Activated naive CD4-positive, alpha-beta T cell treated with anti-CD3 and anti-CD28 coated beads, Interleukin-2, amount 10 ng/mL, durations not matched to agents 7 days and 5 days (primary cell): ENCODE results near the gene NMNAT2.

ENCODE experiments used
- CTCF ChIA-PET: fragments of 350-600 bp; sonication (Branson Sonifier 250); formaldehyde crosslinking; loops from one replicate; lab custom pipeline; 2021; ENCODE audit warnings: antibody characterized with exemption; lab: Charles Lee
- DNase-seq: peaks from one replicate; pipeline ENCODE4 v3.0.0-alpha.2; 2020
- H3K27ac Mint-ChIP-seq: one replicate; pipeline ENCODE4 v1.8.0; 2021; ENCODE audit warnings: mild to moderate bottlenecking, moderate library complexity, mixed read lengths
- H3K27me3 Mint-ChIP-seq: one replicate; pipeline ENCODE4 v1.8.0; 2021; ENCODE audit warnings: mild to moderate bottlenecking, mixed read lengths
- H3K36me3 Mint-ChIP-seq: one replicate; pipeline ENCODE4 v1.8.0; 2021; ENCODE audit warnings: mixed read lengths
- H3K4me1 Mint-ChIP-seq: one replicate; pipeline ENCODE4 v1.8.0; 2021; ENCODE audit warnings: mixed read lengths
- H3K4me3 Mint-ChIP-seq: one replicate; pipeline ENCODE4 v1.8.0; 2021; ENCODE audit warnings: mild to moderate bottlenecking, moderate library complexity, mixed read lengths
- H3K9me3 Mint-ChIP-seq: one replicate; pipeline ENCODE4 v1.8.0; 2021; ENCODE audit warnings: mixed read lengths

Gene NMNAT2

GRCh38 chr1:183285746-183286145 lies 132.4 kb downstream of the NMNAT2 start:
- no peaks in the 10 kb centered on the region for H3K36me3 Mint-ChIP-seq
- no peak overlapping the region for H3K27ac Mint-ChIP-seq
- H3K27me3 Mint-ChIP-seq = peaks cover 34% of the 10 kb centered on the region
- CTCF ChIA-PET = interaction anchor here (0.6 kb wide), 1 partner anchor 309 kb away, joined by 3 read pairs; no protein-coding TSS in a partner anchor
- H3K4me3 Mint-ChIP-seq = no peak overlapping the region
- no peak for DNase-seq
- H3K4me1 Mint-ChIP-seq = no peaks in the 10 kb centered on the region
- no peaks in the 10 kb centered on the region for H3K9me3 Mint-ChIP-seq

GRCh38 chr1:183285256-183285655 lies 132.9 kb downstream of the NMNAT2 start:
- Mint-ChIP-seq H3K4me3 (no peak overlapping the region), H3K27ac (no peak overlapping the region), H3K9me3 (no peaks in the 10 kb centered on the region), H3K4me1 (no peaks in the 10 kb centered on the region), H3K36me3 (no peaks in the 10 kb centered on the region), H3K27me3 (peaks cover 34% of the 10 kb centered on the region)
- CTCF ChIA-PET = interaction anchor here (0.6 kb wide), 1 partner anchor 310 kb away, joined by 3 read pairs; no protein-coding TSS in a partner anchor
- DNase-seq = no peak

GRCh38 chr1:183284086-183284485 lies 134.1 kb downstream of the NMNAT2 start:
- peaks cover 24% of the 10 kb centered on the region for H3K27me3 Mint-ChIP-seq
- no peak overlapping the region for H3K27ac Mint-ChIP-seq
- peaks cover 9% of the 10 kb centered on the region for H3K4me1 Mint-ChIP-seq
- DNase-seq = no peak
- no peaks in the 10 kb centered on the region for H3K9me3 Mint-ChIP-seq
- CTCF ChIA-PET = interaction anchor here (1.0 to 2.9 kb wide), 5 partner anchors 23 to 633 kb away, joined by 3 to 7 read pairs (median 3); no protein-coding TSS in a partner anchor
- H3K36me3 Mint-ChIP-seq = no peaks in the 10 kb centered on the region
- H3K4me3 Mint-ChIP-seq = no peak overlapping the region

GRCh38 chr1:183283286-183283685 lies 134.9 kb downstream of the NMNAT2 start:
- Mint-ChIP-seq H3K27me3 (peaks cover 24% of the 10 kb centered on the region), H3K4me3 (no peak overlapping the region), H3K36me3 (no peaks in the 10 kb centered on the region), H3K4me1 (peaks cover 17% of the 10 kb centered on the region), H3K9me3 (no peaks in the 10 kb centered on the region), H3K27ac (no peak overlapping the region)
- no peak for DNase-seq
- CTCF ChIA-PET = interaction anchor here (1.0 to 2.9 kb wide), 6 partner anchors 16 to 634 kb away, joined by 3 to 7 read pairs (median 3); no protein-coding TSS in a partner anchor

GRCh38 chr1:183282101-183282855 lies 135.9 kb downstream of the NMNAT2 start:
- peaks cover 24% of the 10 kb centered on the region for H3K27me3 Mint-ChIP-seq
- peaks cover 23% of the 10 kb centered on the region for H3K4me1 Mint-ChIP-seq
- H3K9me3 Mint-ChIP-seq = no peaks in the 10 kb centered on the region
- H3K4me3 Mint-ChIP-seq = no peak overlapping the region
- no peak overlapping the region for H3K27ac Mint-ChIP-seq
- DNase-seq = no peak
- H3K36me3 Mint-ChIP-seq = no peaks in the 10 kb centered on the region
- CTCF ChIA-PET = interaction anchor here (1.0 to 2.9 kb wide), 10 partner anchors 9 to 635 kb away, joined by 3 to 10 read pairs (median 5); no protein-coding TSS in a partner anchor

GRCh38 chr1:183281553-183282091 lies 136.6 kb downstream of the NMNAT2 start:
- CTCF ChIA-PET = interaction anchor here (1.0 to 2.9 kb wide), 8 partner anchors 8 to 636 kb away, joined by 3 to 10 read pairs (median 6); no protein-coding TSS in a partner anchor
- H3K27me3 Mint-ChIP-seq = peaks cover 24% of the 10 kb centered on the region
- no peaks in the 10 kb centered on the region for H3K36me3 Mint-ChIP-seq
- H3K27ac Mint-ChIP-seq = no peak overlapping the region
- peaks cover 23% of the 10 kb centered on the region for H3K4me1 Mint-ChIP-seq
- H3K9me3 Mint-ChIP-seq = no peaks in the 10 kb centered on the region
- no peak overlapping the region for H3K4me3 Mint-ChIP-seq
- peak; percentile 84 for DNase-seq

GRCh38 chr1:183281039-183281438 lies 137.1 kb downstream of the NMNAT2 start:
- Mint-ChIP-seq H3K9me3 (no peaks in the 10 kb centered on the region), H3K36me3 (no peaks in the 10 kb centered on the region), H3K4me1 (peaks cover 23% of the 10 kb centered on the region), H3K4me3 (no peak overlapping the region), H3K27ac (no peak overlapping the region), H3K27me3 (peaks cover 24% of the 10 kb centered on the region)
- CTCF ChIA-PET = interaction anchor here (0.8 to 2.9 kb wide), 7 partner anchors 70 to 636 kb away, joined by 3 to 10 read pairs (median 7); no protein-coding TSS in a partner anchor
- no peak for DNase-seq

- CTCF ChIA-PET = interaction anchor here (1.4 kb wide), 1 partner anchor 376 kb away, joined by 3 read pairs; no protein-coding TSS in a partner anchor
- Mint-ChIP-seq H3K27me3 (peaks cover 21% of the 10 kb centered on the region), H3K9me3 (no peaks in the 10 kb centered on the region), H3K36me3 (no peaks in the 10 kb centered on the region), H3K4me3 (no peak overlapping the region), H3K4me1 (peaks cover 23% of the 10 kb centered on the region), H3K27ac (no peak overlapping the region)
- DNase-seq = no peak
Observed at GRCh38 chr1:183279835-183280234, 138.3 kb downstream of the NMNAT2 start.

GRCh38 chr1:183278739-183279591 lies 139.2 kb downstream of the NMNAT2 start:
- DNase-seq = no peak
- Mint-ChIP-seq H3K27ac (peak overlapping the region; percentile 74), H3K36me3 (no peaks in the 10 kb centered on the region), H3K4me1 (peaks cover 23% of the 10 kb centered on the region), H3K9me3 (no peaks in the 10 kb centered on the region), H3K27me3 (peaks cover 18% of the 10 kb centered on the region), H3K4me3 (no peak overlapping the region)
- CTCF ChIA-PET = interaction anchor here (1.0 to 1.7 kb wide), 3 partner anchors 8 to 406 kb away, joined by 4 read pairs; no protein-coding TSS in a partner anchor

GRCh38 chr1:183277821-183278738 lies 140.1 kb downstream of the NMNAT2 start:
- CTCF ChIA-PET = interaction anchor here (1.0 to 1.7 kb wide), 3 partner anchors 9 to 407 kb away, joined by 4 read pairs; no protein-coding TSS in a partner anchor
- DNase-seq = no peak
- H3K27me3 Mint-ChIP-seq = peaks cover 15% of the 10 kb centered on the region
- H3K36me3 Mint-ChIP-seq = no peaks in the 10 kb centered on the region
- peaks cover 23% of the 10 kb centered on the region for H3K4me1 Mint-ChIP-seq
- H3K9me3 Mint-ChIP-seq = no peaks in the 10 kb centered on the region
- H3K4me3 Mint-ChIP-seq = no peak overlapping the region
- peak overlapping the region; percentile 74 for H3K27ac Mint-ChIP-seq

GRCh38 chr1:183276386-183277080 lies 141.6 kb downstream of the NMNAT2 start:
- Mint-ChIP-seq H3K9me3 (no peaks in the 10 kb centered on the region), H3K27ac (no peak overlapping the region), H3K4me3 (no peak overlapping the region), H3K36me3 (no peaks in the 10 kb centered on the region), H3K27me3 (peaks cover 19% of the 10 kb centered on the region), H3K4me1 (peaks cover 23% of the 10 kb centered on the region)
- no peak for DNase-seq
- CTCF ChIA-PET = no interaction called here

- H3K4me1 Mint-ChIP-seq = peaks cover 23% of the 10 kb centered on the region
- no peak overlapping the region for H3K27ac Mint-ChIP-seq
- CTCF ChIA-PET = no interaction called here
- H3K9me3 Mint-ChIP-seq = no peaks in the 10 kb centered on the region
- H3K4me3 Mint-ChIP-seq = no peak overlapping the region
- DNase-seq = no peak
- H3K36me3 Mint-ChIP-seq = no peaks in the 10 kb centered on the region
- H3K27me3 Mint-ChIP-seq = peaks cover 22% of the 10 kb centered on the region
Observed at GRCh38 chr1:183275322-183275721, 142.9 kb downstream of the NMNAT2 start.
